Fibroblast of lung (primary cell): ENCODE results near the gene TSPAN9. TPM values are rescaled to one million over a fixed set of nuclear protein-coding genes. Genes with fewer than 3 reads are reported as not detected.
"Not testable (repeated sequence)": the region's sequence is repeated elsewhere in the genome, so short reads cannot be mapped to it uniquely, and the experiment has no call there.

Experiments
- DNase-seq, 2 donors: peaks; one replicate each; pipeline versions ENCODE4 v3.0.0 to v3.0.0-alpha.2; 2010; ENCODE audit warnings: low read depth in 2 of 2
- H2AFZ ChIP-seq: 2 replicates; pipeline ENCODE4 v1.5.1; 2012; ENCODE audit warnings: low read length, control low read depth, inconsistent platforms
- H3K27ac ChIP-seq: 2 replicates; pipeline ENCODE4 v1.5.1; 2011; ENCODE audit warnings: low read length, control low read depth; ENCODE audit not compliant: insufficient read depth
- H3K27me3 ChIP-seq: 2 replicates; pipeline ENCODE4 v1.5.1; 2011; ENCODE audit warnings: mild to moderate bottlenecking, low read length; ENCODE audit not compliant: control insufficient read depth, insufficient read depth
- H3K36me3 ChIP-seq: 2 replicates; pipeline ENCODE4 v1.5.1; 2011; ENCODE audit warnings: low read length; ENCODE audit not compliant: control insufficient read depth, insufficient read depth
- H3K4me1 ChIP-seq: 2 replicates; pipeline ENCODE4 v1.5.1; 2011; ENCODE audit warnings: low read length; ENCODE audit not compliant: control insufficient read depth, insufficient read depth; ENCODE audit errors: extremely low read depth
- H3K4me2 ChIP-seq: 2 replicates; pipeline ENCODE4 v1.5.1; 2011; ENCODE audit warnings: low read length, control low read depth; ENCODE audit not compliant: insufficient read depth; ENCODE audit errors: extremely low read depth
- H3K4me3 ChIP-seq, 4 experiments: fragments of 200-600 bp in 1 of 4; sonication (generic) in 1 of 4; replicated peaks in 1 of 4; 2 replicates each; pipeline ENCODE4 v1.5.1; 2011 to 2016; ENCODE audit warnings: low read length in 4 of 4, low read depth in 3 of 4, mild to moderate bottlenecking in 3 of 4, control low read depth in 2 of 4, inconsistent platforms in 1 of 4, mixed read lengths in 1 of 4; ENCODE audit not compliant: insufficient read depth in 1 of 4; ENCODE audit errors: control extremely low read depth in 1 of 4
- H3K79me2 ChIP-seq: 2 replicates; pipeline ENCODE4 v1.5.1; 2012; ENCODE audit warnings: mild to moderate bottlenecking, low read length, inconsistent platforms; ENCODE audit not compliant: control insufficient read depth, insufficient read depth
- H3K9ac ChIP-seq: 2 replicates; pipeline ENCODE4 v1.5.1; 2011; ENCODE audit warnings: mild to moderate bottlenecking, low read length, control low read depth; ENCODE audit not compliant: insufficient read depth
- H3K9me3 ChIP-seq: 2 replicates; pipeline ENCODE4 v1.5.1; 2012; ENCODE audit warnings: low read depth, low read length; ENCODE audit not compliant: control insufficient read depth, insufficient read depth
- H4K20me1 ChIP-seq: 2 replicates; pipeline ENCODE4 v1.5.1; 2011; ENCODE audit warnings: low read length; ENCODE audit not compliant: control insufficient read depth, insufficient read depth; ENCODE audit errors: extremely low read depth
- CTCF ChIP-seq, 2 donors: IDR thresholded peaks in 1 of 2; conservative IDR thresholded peaks in 1 of 2; 1 replicate in 1 of 2; 2 replicates in 1 of 2; pipeline ENCODE4 v1.5.1; 2011 to 2012; ENCODE audit warnings: low read length in 2 of 2, control low read depth in 1 of 2, inconsistent platforms in 1 of 2, low read depth in 1 of 2, mild to moderate bottlenecking in 1 of 2
- EZH2 ChIP-seq: IDR thresholded peaks from 2 replicates; pipeline ENCODE4 v1.5.1; 2012; ENCODE audit warnings: low read length, control low read depth, mild to moderate bottlenecking; ENCODE audit errors: missing control alignments
- polyA plus RNA-seq, 2 donors: library from polyadenylated mRNA; depleted of rRNA in 1 of 2; stranded (reverse) in 1 of 2; unstranded in 1 of 2; fragments of >200 nt; gene quantifications; 2 replicates each; pipeline ENCODE4 v1.2.1, GENCODE V29; 2011 to 2012; ENCODE audit warnings: missing spikeins in 1 of 2
- total RNA-seq: library from RNA; depleted of rRNA; stranded (reverse); fragments of >200 nt; gene quantifications from 2 replicates; pipeline ENCODE4 v1.2.1, GENCODE V29; 2014

The TSPAN9 gene
- total and polyA plus RNA-seq, 2 donors (not counting 1 experiment from before 2014, with no cell fraction given), result 31.1 to 35.2 TPM

- Histone ChIP-seq H3K27me3 (peaks cover 6% of the 10 kb centered on the region), H3K9me3 (no peaks in the 10 kb centered on the region), H3K4me2 (no peak overlapping the region), H3K4me3 (no peak overlapping the region), H3K9ac (no peak overlapping the region), H2AFZ (no peak overlapping the region), H4K20me1 (no peaks in the 10 kb centered on the region), H3K27ac (no peak overlapping the region), H3K79me2 (no peaks in the 10 kb centered on the region), H3K36me3 (no peaks in the 10 kb centered on the region), H3K4me1 (no peaks in the 10 kb centered on the region)
- DNase-seq, result no peak
- TF ChIP-seq EZH2 (no peak), CTCF (conservative IDR thresholded peaks at IDR 0.05 in 1 of 2, IDR thresholded peaks at IDR 0.05 in 1 of 2; ENCODE audit: low read depth in 1 of 2, low read length in 2 of 2) (no peak)
These were observed 15.5 kb upstream of the TSPAN9 start for GRCh38 chr12:3061501-3062215.

- H3K27ac ChIP-seq, result no peak overlapping the region
- no peak overlapping the region for H3K4me3 ChIP-seq
- H3K79me2 ChIP-seq, result no peaks in the 10 kb centered on the region
- no peak overlapping the region for H3K9ac ChIP-seq
- no peaks in the 10 kb centered on the region for H3K4me1 ChIP-seq
- no peaks in the 10 kb centered on the region for H3K9me3 ChIP-seq
- TF ChIP-seq EZH2 (no peak), CTCF (conservative IDR thresholded peaks at IDR 0.05 in 1 of 2, IDR thresholded peaks at IDR 0.05 in 1 of 2; ENCODE audit: low read depth in 1 of 2, low read length in 2 of 2) (no peak)
- no peak overlapping the region for H3K4me2 ChIP-seq
- no peak for DNase-seq
- H4K20me1 ChIP-seq, result no peaks in the 10 kb centered on the region
- no peaks in the 10 kb centered on the region for H3K36me3 ChIP-seq
- peaks cover 2% of the 10 kb centered on the region for H3K27me3 ChIP-seq
- H2AFZ ChIP-seq, result no peak overlapping the region
These were observed 11.9 kb upstream of the TSPAN9 start for GRCh38 chr12:3065300-3065699.

DNA sequence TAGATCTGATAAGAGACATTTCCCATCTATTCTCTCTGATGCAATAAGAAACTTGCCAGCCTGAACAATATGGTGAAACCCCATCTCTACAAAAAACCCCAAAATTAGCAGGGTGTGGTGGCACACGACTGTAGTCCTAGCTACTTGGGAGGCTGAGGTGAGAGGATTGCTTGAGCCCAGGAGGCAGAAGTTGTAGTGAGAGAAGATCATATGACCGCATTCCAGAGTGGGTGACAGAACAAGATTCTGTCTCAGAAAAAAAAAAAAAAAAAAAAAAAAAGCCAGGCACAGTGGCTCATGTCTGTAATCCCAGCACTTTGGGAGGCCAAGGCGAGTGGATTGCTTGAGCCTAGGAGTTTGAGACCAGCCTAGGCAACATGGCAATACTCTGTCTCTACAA is 11.3 kb upstream of the TSPAN9 start:
- not testable (repeated sequence) for H3K9me3 ChIP-seq, H3K4me1 ChIP-seq, H3K4me3 ChIP-seq, H3K9ac ChIP-seq, H3K4me2 ChIP-seq, H3K27ac ChIP-seq, DNase-seq, H3K27me3 ChIP-seq, H2AFZ ChIP-seq, H4K20me1 ChIP-seq, H3K36me3 ChIP-seq, H3K79me2 ChIP-seq
